RWPE1 (cell line): ENCODE data around the gene SHISAL2B.

ENCODE experiments used
- CTCF ChIA-PET: fragments of 350-600 bp; sonication (Branson Sonifier 250); formaldehyde crosslinking; extraction: SDS; loops from one replicate; lab custom pipeline; 2021; lab: Yijun Ruan, JAX
- POLR2A ChIA-PET: fragments of 400-600 bp; formaldehyde crosslinking; extraction: SDS; loops from one replicate; lab custom pipeline; 2020; ENCODE audit warnings: antibody characterized with exemption; ENCODE audit not compliant: low non-redundant PET; lab: Yijun Ruan, JAX
- DNase-seq: peaks from one replicate; pipeline ENCODE4 v3.0.0; 2012; ENCODE audit warnings: low spot score
- H3K27ac ChIP-seq: fragments of 450-650 bp; 2 replicates; pipeline ENCODE4 v1.5.1; 2017
- CTCF ChIP-seq: fragments of 450-650 bp; conservative IDR thresholded peaks from 2 replicates; pipeline ENCODE4 v1.5.1; 2017; ENCODE audit warnings: low read depth, mild to moderate bottlenecking

Gene SHISAL2B

GRCh38 chr5:64766941-64767340 is 76.6 kb downstream of the SHISAL2B start:
- DNase-seq = no peak
- H3K27ac ChIP-seq = no peak overlapping the region
- POLR2A ChIA-PET = no interaction called here
- CTCF ChIA-PET = interaction anchor here (0.6 kb wide), 1 partner anchor 478 kb away, joined by 3 read pairs; no protein-coding TSS in a partner anchor
- TF ChIP-seq CTCF = no peak
